HG03175 (cell line): Measurements from ENCODE around the gene HNF1A.
"Not testable (repeated sequence)": the region's sequence is repeated elsewhere in the genome, so short reads cannot be mapped to it uniquely, and the experiment has no call there.

Experiments
- ATAC-seq: cut with Tn5 transposase; IDR thresholded peaks from one replicate; pipeline ENCODE4 v1.9.1; 2021; ENCODE audit warnings: mild to moderate bottlenecking, moderate library complexity; ENCODE audit not compliant: unreplicated experiment

The HNF1A gene

GRCh38 chr12:121038861-121039668 is 60.7 kb downstream of the HNF1A start, which contains the start of gene OASL:
Gene OASL, minus strand, starts transcription at chr12:121039246. Its CDS starts 275 bp downstream, at chr12:121038971.
- peak; percentile 82 for ATAC-seq

GRCh38 chr12:121043067-121043466 is 64.7 kb downstream of the HNF1A start:
- ATAC-seq, result no peak

- ATAC-seq, result not testable (repeated sequence)
These were observed 69.1 kb downstream of the HNF1A start for GRCh38 chr12:121047400-121047799.

GRCh38 chr12:121048442-121048841 is 70.1 kb downstream of the HNF1A start:
- no peak for ATAC-seq

- no peak for ATAC-seq
These were observed 72.4 kb downstream of the HNF1A start for GRCh38 chr12:121050725-121051124.
